ENCODE data around the gene NKX6-2. TPM values are rescaled to one million over a fixed set of nuclear protein-coding genes. Genes with fewer than 3 reads are reported as not detected.

NKX6-2 gene
- total and polyA plus RNA-seq, 2 of the 8 experiments (the other 6 are each of a cell fraction or from before 2014, with no cell fraction given) = 0.06 TPM; not detected in 1

- TF ChIP-seq E2F6 (IDR thresholded peaks at IDR 0.05) = no peak
These were observed 26.0 kb upstream of the NKX6-2 start (continued) for GRCh38 chr10:132811891-132812481.

Measured in H1 (cell line).